ENCODE results near the gene PPP2R5D. TPM values are rescaled to one million over a fixed set of nuclear protein-coding genes. Genes with fewer than 3 reads are reported as not detected.

The PPP2R5D gene
- total and polyA plus RNA-seq, 2 of the 8 experiments (the other 6 are each of a cell fraction or from before 2014, with no cell fraction given) = 52.1 to 55.7 TPM

GRCh38 chr6:42987533-42988451 lies 3.4 kb downstream of the PPP2R5D start (continued):
- TF ChIP-seq TCF12 (IDR thresholded peaks at IDR 0.05; ENCODE audit: low read depth, low read length) (no peak), MAX (IDR thresholded peaks at IDR 0.05) (no peak)

All from H1 (cell line).